Measurements from ENCODE around the gene CD37. TPM values are rescaled to one million over a fixed set of nuclear protein-coding genes. Genes with fewer than 3 reads are reported as not detected.

CD37 gene
- total and polyA plus RNA-seq, 2 of the 4 experiments (the other 2 are of a cell fraction): not detected

- WGBS, 2 experiments (ENCODE audit: extremely low coverage in 2 of 2, insufficient read length in 1 of 2): 86% methylated on average over 2 of the region's 9 CpGs; no CpG with 5 or more reads in 1 of the 2 experiments
- no peak overlapping the region for H3K27ac ChIP-seq (ENCODE audit: insufficient read depth, low read length)
Measured at GRCh38 chr19:49357186-49357585, 22.0 kb downstream of the CD37 start.

More at GRCh38 chr19:49357186-49357585, 22.0 kb downstream of the CD37 start:
- peaks cover 16% of the 10 kb centered on the region; the same call in 1 of the 2 replicates for H3K9me1 ChIP-seq (ENCODE audit: insufficient read depth, low read length)
- no peak overlapping the region for H2BK15ac ChIP-seq (ENCODE audit: low read depth, low read length)
- H2AK5ac ChIP-seq (ENCODE audit: low read depth, low read length): no peak overlapping the region
- ATAC-seq (ENCODE audit: low read depth): no peak
- no peak overlapping the region for H3K4me2 ChIP-seq (ENCODE audit: low read depth, low read length)
- H4K91ac ChIP-seq (ENCODE audit: insufficient read depth, low read depth, low read length): no peak overlapping the region
- no peak overlapping the region for H3K18ac ChIP-seq (ENCODE audit: low read depth, low read length)
- no peak overlapping the region for H4K5ac ChIP-seq (ENCODE audit: low read depth, low read length)
- BruUV-seq (replicated peaks): no TSS peak
- ChIA-PET CTCF (no interaction called here), POLR2A (ENCODE audit: unreplicated experiment) (no interaction called here)
- no peak overlapping the region for H3K4ac ChIP-seq (ENCODE audit: low read depth, low read length)
- peaks cover 4% of the 10 kb centered on the region; the same call in 1 of the 2 replicates for H3K4me1 ChIP-seq (ENCODE audit: control insufficient read depth, insufficient read depth, low read length)
- no peak overlapping the region for H2AK9ac ChIP-seq (replicated peaks; ENCODE audit: low read depth, low read length, poor library complexity)
- no peak overlapping the region for H2AFZ ChIP-seq (replicated peaks; ENCODE audit: low read length, poor library complexity)
- intact Hi-C loops (cut with micrococcal nuclease) (no loop called here), dilution Hi-C loops (cut with HindIII; ENCODE audit: low sequenced_read_pairs, unreplicated experiment) (no loop called here), in situ Hi-C loops (cut with MboI; ENCODE audit: low sequenced_read_pairs) (no loop called here)
- H4K20me1 ChIP-seq (ENCODE audit: insufficient read depth, low read length): peaks cover 6% of the 10 kb centered on the region; the same call in 1 of the 2 replicates
- H3K4me3 ChIP-seq (ENCODE audit: insufficient read depth, low read depth, low read length): no peak overlapping the region
- H3K14ac ChIP-seq (replicated peaks; ENCODE audit: low read depth, low read length): no peak overlapping the region
- no peak overlapping the region for H3K56ac ChIP-seq (ENCODE audit: extremely low read depth, insufficient read depth, low read length)
- H4K8ac ChIP-seq (ENCODE audit: low read depth in 2 of 2, low read length in 2 of 2): no peak overlapping the region
- peaks cover 56% of the 10 kb centered on the region for H3K36me3 ChIP-seq (ENCODE audit: control insufficient read depth, insufficient read depth, low read length)
- DNase-seq: no peak
- no peak overlapping the region for H2BK20ac ChIP-seq (ENCODE audit: low read depth, low read length)
- peaks cover 22 to 70% of the 10 kb centered on the region in 2 experiments for H3K79me1 ChIP-seq (ENCODE audit: low read depth in 1 of 2, low read length in 2 of 2)
- no peaks in the 10 kb centered on the region for H3K9me3 ChIP-seq (ENCODE audit: control insufficient read depth, insufficient read depth, low read length)
- no peaks in the 10 kb centered on the region for H3K27me3 ChIP-seq (ENCODE audit: control insufficient read depth, insufficient read depth, low read length)
- H3K9ac ChIP-seq (ENCODE audit: low read depth, low read length): no peak overlapping the region
- H2BK5ac ChIP-seq (ENCODE audit: low read depth, low read length, poor library complexity, severe bottlenecking): no peak overlapping the region
- no peak overlapping the region for H3K23ac ChIP-seq (ENCODE audit: low read depth, low read length)
- no peak overlapping the region for H2BK120ac ChIP-seq (ENCODE audit: low read depth, low read length)
- TF ChIP-seq RFX5 (IDR thresholded peaks at IDR 0.05; ENCODE audit: low read depth, low read length): no peak
- no peak for TF ChIP-seq RCOR1 (IDR thresholded peaks at IDR 0.05; ENCODE audit: insufficient replicate concordance, low read length)
- no peak for TF ChIP-seq CEBPB (IDR thresholded peaks at IDR 0.05; ENCODE audit: low read depth, low read length)
- TF ChIP-seq FOS (IDR thresholded peaks at IDR 0.05; ENCODE audit: low read depth, low read length): no peak
- TF ChIP-seq BHLHE40 (IDR thresholded peaks at IDR 0.05; ENCODE audit: low read depth, low read length): no peak
- TF ChIP-seq ELK1 (IDR thresholded peaks at IDR 0.05; ENCODE audit: borderline replicate concordance, low read depth, low read length): no peak
- TF ChIP-seq MAFK (IDR thresholded peaks at IDR 0.05; ENCODE audit: low read depth, low read length): no peak
- no peak for TF ChIP-seq NFE2L2 (IDR thresholded peaks at IDR 0.05; ENCODE audit: low read depth, low read length)
- no peak for TF ChIP-seq SMC3 (IDR thresholded peaks at IDR 0.05; ENCODE audit: low read depth, low read length)
- no peak for TF ChIP-seq MXI1 (IDR thresholded peaks at IDR 0.05; ENCODE audit: borderline replicate concordance, low read depth, low read length)
- TF ChIP-seq, protein P1, sequence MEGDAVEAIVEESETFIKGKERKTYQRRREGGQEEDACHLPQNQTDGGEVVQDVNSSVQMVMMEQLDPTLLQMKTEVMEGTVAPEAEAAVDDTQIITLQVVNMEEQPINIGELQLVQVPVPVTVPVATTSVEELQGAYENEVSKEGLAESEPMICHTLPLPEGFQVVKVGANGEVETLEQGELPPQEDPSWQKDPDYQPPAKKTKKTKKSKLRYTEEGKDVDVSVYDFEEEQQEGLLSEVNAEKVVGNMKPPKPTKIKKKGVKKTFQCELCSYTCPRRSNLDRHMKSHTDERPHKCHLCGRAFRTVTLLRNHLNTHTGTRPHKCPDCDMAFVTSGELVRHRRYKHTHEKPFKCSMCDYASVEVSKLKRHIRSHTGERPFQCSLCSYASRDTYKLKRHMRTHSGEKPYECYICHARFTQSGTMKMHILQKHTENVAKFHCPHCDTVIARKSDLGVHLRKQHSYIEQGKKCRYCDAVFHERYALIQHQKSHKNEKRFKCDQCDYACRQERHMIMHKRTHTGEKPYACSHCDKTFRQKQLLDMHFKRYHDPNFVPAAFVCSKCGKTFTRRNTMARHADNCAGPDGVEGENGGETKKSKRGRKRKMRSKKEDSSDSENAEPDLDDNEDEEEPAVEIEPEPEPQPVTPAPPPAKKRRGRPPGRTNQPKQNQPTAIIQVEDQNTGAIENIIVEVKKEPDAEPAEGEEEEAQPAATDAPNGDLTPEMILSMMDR (conservative IDR thresholded peaks at IDR 0.05; ENCODE audit: low read depth, low read length): no peak
